ENCODE measurements around the gene CNTNAP5.

The CNTNAP5 gene

GRCh38 chr2:124602759-124603158 lies 577.7 kb downstream of the CNTNAP5 start:
- no peak overlapping the region for H3K4me3 ChIP-seq
- DNase-seq (ENCODE audit: low spot score), result no peak
- H3K27ac ChIP-seq, result no peak overlapping the region
- TF ChIP-seq, protein P1, sequence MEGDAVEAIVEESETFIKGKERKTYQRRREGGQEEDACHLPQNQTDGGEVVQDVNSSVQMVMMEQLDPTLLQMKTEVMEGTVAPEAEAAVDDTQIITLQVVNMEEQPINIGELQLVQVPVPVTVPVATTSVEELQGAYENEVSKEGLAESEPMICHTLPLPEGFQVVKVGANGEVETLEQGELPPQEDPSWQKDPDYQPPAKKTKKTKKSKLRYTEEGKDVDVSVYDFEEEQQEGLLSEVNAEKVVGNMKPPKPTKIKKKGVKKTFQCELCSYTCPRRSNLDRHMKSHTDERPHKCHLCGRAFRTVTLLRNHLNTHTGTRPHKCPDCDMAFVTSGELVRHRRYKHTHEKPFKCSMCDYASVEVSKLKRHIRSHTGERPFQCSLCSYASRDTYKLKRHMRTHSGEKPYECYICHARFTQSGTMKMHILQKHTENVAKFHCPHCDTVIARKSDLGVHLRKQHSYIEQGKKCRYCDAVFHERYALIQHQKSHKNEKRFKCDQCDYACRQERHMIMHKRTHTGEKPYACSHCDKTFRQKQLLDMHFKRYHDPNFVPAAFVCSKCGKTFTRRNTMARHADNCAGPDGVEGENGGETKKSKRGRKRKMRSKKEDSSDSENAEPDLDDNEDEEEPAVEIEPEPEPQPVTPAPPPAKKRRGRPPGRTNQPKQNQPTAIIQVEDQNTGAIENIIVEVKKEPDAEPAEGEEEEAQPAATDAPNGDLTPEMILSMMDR (IDR thresholded peaks at IDR 0.05), result no peak

GRCh38 chr2:124604940-124605339 lies 579.9 kb downstream of the CNTNAP5 start:
- TF ChIP-seq, protein P1 (IDR thresholded peaks at IDR 0.05), result no peak
- DNase-seq (ENCODE audit: low spot score), result no peak
- Histone ChIP-seq H3K27ac (no peak overlapping the region), H3K4me3 (no peak overlapping the region)

- TF ChIP-seq, protein P1 (IDR thresholded peaks at IDR 0.05), result no peak
- Histone ChIP-seq H3K4me3 (no peak overlapping the region), H3K27ac (no peak overlapping the region)
- DNase-seq (ENCODE audit: low spot score), result no peak
Measured at GRCh38 chr2:124607679-124608078, 582.6 kb downstream of the CNTNAP5 start.

GRCh38 chr2:124609667-124610066 lies 584.6 kb downstream of the CNTNAP5 start:
- TF ChIP-seq, protein P1 (IDR thresholded peaks at IDR 0.05), result no peak
- Histone ChIP-seq H3K4me3 (no peak overlapping the region), H3K27ac (no peak overlapping the region)
- DNase-seq (ENCODE audit: low spot score), result no peak

DNA sequence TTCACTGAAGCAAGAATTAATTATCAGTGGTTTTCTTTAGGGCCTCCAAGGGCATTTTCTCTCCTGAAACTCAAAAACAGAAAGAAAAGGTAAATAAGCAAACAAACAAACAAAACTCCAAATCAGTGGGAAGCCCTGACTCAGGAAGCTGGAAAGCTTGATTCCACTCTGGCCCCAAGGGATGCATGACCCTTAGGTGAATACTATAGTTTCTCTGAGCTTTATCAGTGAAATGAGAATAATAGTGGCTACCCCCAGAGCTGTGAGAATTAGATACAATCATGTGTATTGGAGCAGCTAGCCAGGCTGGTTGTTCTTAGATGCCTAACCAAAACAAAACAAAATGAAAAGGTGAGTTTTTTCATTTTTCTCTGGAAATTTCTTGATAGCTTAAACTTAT lies 585.1 kb downstream of the CNTNAP5 start:
- Histone ChIP-seq H3K27ac (no peak overlapping the region), H3K4me3 (no peak overlapping the region)
- TF ChIP-seq, protein P1 (IDR thresholded peaks at IDR 0.05), result no peak
- DNase-seq (ENCODE audit: low spot score), result no peak

DNA sequence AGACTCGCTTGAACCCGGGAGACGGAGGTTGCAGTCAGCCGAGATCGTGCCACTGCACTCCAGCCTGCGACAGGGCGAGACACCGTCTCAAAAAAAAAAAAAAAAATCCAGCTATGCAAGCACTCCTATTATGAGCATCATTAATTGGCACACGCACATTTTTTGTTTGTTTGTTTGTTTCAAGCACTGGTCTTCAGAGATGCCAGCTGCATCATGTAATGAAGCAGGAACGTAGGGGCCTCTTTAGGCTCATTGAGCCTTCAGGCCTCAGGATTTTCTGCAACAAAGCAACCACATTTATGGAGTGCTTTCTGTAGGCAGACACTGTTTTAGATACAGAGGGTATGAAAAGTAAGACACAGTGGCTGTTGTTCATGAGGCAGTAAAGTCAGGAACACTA lies 585.8 kb downstream of the CNTNAP5 start:
- no peak for DNase-seq (ENCODE audit: low spot score)
- TF ChIP-seq, protein P1 (IDR thresholded peaks at IDR 0.05), result no peak

GRCh38 chr2:124623560-124623959 lies 598.5 kb downstream of the CNTNAP5 start:
- H3K4me3 ChIP-seq, result no peak overlapping the region
- H3K27ac ChIP-seq, result no peak overlapping the region
- TF ChIP-seq, protein P1 (IDR thresholded peaks at IDR 0.05), result no peak
- no peak for DNase-seq (ENCODE audit: low spot score)

More for the DNA sequence above, 585.8 kb downstream of the CNTNAP5 start:
- H3K4me3 ChIP-seq, result no peak overlapping the region
- no peak overlapping the region for H3K27ac ChIP-seq

Measured in coronary artery (tissue), 2 donors.